ENCODE data around the gene TLK1. TPM values are rescaled to one million over a fixed set of nuclear protein-coding genes. Genes with fewer than 3 reads are reported as not detected.

TLK1 gene
- total RNA-seq, 1 donor from 2014 or later: 28.4 TPM

DNA sequence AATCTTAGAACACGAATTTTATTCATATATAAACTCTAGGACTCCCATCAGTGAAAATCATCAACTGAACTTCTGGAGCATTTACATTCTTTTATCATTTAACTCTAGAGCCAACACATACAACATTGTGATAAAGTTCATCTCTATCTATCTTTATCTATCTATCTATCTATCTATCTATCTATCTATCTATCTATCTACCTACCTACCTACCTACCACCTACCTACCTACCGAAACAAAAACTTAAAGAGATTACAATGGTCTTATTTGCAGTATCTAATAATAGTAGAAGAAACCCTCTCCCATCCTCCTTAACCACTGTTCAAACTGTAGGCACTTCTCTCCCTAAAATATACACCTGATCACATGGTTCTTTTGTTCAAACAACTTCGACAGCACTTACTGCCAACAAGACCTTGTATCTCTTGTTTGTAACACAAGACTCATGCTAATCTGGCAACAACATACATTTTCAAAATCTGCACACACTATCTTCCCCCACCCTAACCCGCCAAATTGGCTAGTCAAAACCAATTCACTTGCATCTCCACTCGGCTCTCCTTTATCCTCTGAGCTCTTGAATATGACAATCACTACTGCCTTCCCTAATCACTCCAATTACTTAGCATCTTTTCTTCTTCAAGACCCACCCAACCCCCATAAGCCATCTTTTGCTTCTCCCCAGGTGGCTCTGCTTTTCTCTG, 162.6 kb downstream of the TLK1 start:
- DNase-seq: no peak

DNA sequence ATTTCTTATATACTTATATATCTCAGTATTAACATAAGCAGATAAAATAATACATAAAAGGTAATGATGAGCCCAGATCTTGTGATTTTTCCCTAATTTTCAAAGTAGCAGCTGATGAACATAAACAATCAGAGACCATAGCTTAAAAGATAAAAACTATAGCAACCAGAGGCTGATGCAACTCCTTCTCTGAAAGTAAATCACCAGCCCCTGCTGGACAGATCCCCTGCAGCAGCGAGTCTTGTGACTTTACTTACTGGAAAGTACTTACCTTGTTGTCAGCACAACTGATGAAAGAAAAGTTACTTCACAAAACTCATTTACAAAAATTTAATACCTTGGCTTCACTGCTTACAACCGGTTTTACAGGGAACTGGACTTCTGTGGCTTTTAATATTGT, 164.4 kb downstream of the TLK1 start:
- no peak for DNase-seq

DNA sequence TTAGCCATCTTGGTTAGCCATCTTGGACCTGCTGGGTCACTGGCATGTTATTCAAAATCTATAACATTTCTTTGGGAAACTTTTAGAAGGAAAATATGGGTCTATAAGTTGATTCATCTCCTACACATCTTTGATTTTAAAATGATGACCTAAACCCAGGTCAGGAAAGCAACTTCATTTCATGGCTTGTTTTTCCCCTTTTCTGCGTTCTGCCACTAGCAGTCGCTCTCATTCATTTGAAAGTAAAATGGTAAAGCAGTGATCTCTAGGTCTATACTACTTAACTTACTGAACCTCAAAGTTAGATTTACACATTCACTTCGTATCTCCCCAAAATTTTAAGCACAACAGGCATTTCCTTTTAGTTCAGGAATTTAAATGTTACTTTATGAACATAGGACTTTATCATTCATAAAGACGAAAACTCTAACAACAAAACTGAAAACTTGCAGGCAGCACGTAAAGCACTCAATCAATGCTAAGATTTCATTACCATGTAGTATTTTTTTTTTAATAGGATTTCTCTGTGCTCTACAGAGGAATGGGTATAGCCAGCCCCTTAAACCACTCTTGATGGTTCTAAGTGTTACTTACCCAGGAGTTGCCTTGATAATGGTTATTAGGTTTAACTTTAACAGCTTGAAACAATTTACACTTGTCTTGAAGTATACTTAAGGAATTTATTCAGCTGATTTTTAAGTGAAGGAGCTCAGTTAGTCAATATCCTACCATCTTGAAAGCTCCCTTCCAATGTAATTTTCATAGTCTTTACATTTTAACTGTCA, 169.1 kb downstream of the TLK1 start:
- DNase-seq: no peak

DNA sequence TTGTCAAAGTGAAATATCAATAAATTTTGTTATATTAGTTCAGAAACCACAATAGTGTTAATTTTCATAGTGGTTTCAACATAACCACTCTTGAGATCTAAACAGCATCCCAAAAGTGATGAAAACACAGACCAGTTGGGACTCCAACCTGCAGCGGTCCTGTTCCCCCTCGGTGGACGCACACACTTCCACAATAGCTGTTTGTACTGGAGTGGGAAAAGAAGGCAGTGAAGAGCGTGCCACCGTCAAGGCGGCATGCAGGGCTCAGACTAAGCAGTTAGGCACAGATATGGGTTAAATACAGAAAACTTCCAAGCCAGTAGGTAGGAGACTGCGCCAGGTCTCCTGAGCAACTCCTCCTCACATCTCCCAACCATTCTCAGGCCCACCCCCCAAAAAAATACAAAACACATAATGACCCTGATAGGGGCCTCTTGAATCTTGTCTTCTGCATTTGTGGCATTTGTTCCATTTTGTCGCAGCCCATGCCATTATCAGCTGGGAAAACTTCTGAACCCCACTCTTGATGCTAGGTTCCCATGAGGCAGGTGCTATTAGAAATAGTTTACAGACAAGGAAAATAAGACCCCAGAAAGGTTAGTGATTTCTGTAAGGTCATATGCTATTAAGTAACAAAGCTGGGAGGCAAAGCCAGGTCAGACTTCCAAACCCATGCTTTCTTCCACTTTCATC, 174.0 kb downstream of the TLK1 start:
- DNase-seq: no peak

DNA sequence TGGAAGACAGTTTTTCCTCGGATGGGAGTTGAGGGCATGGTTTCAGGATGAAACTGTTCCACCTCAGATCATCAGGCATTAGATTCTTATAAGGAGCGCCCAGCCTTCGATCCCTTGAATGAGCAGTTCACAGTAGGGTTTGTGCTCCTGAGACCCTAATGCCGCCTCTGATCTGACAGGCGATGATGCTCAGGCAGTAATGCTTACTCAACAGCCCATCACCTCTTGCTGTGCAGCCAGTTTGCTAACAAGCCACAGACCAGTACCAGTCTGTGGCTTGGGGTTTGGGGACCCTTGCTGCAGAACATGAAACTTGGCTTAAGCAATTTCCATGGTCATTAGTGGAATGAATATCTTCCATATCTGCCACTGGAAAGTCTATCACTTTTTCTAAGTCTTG, 175.3 kb downstream of the TLK1 start:
- DNase-seq: no peak

DNA sequence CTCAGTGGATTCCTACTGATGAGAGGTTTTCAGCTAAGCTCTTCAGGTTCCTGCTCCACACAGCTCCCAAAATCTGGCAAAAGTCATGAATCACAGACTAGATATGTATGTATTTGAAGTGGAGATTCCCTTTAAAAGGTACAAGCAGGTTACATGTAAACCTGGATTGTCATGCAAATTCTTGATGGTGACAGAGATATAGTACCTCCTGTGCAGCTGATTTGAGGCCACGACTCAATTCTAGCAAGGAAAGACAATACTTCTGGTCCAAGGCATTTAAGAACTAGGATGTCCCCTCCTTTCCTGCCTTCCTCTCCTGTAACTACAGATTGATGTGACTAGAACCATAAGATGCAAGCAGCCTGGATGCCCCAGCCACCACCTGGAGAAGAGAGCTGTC, 176.6 kb downstream of the TLK1 start:
- DNase-seq: no peak

DNA sequence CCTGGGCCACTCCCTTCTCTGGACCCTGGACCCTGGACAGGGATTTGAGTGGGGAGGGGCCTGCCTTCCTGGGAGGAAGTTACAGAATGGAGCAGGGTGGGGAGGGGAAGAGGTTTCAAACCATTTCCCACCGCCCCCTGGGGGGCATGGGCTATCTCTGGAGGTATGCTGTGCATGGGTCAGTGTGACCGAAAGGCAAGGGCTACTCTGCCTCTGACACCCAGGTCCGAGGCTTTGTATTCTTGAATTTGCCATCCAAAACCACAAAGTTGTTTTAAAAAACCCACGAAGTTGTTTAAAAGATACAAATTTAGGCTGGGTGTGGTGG, 184.8 kb downstream of the TLK1 start:
- DNase-seq: no peak

DNA sequence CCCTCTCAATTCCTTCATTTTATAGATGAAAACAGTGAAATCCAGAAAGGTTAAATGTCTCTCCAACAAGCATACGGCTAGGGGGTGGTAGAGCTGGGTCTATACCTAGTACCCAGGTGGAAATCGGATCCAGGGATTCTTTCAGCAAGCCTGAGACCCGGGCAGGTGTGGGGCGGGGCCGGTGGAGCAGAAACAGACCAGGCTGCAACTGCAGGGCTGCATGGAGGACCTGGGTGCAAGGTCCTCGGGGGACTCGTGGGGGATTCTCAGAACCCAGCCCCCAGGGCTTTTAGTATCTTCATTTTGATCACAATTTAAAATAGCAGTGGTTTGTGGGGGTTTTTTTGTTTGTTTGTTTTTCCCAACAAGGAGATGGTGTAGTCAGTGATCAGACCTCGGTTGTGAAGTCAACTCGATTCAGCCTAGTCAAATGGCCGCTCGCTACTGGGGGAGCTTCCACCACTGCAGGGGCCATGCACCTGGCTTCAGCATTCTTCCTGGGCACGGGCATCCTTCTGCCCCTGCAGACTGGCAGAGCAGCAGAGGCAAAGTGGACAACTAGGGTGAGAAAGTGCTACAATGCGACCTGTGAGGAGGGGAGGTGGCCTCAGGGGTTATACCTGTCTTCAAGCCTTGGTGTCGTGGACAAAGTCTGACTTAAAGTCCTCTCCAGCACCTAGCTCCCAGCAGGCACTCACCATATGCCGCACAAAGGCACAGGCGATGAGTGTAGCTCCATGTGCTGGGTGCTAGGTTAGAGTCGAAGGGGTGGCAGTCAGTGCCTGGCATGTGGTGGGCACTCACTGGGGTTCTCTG, 185.4 kb downstream of the TLK1 start:
- DNase-seq: no peak

DNA sequence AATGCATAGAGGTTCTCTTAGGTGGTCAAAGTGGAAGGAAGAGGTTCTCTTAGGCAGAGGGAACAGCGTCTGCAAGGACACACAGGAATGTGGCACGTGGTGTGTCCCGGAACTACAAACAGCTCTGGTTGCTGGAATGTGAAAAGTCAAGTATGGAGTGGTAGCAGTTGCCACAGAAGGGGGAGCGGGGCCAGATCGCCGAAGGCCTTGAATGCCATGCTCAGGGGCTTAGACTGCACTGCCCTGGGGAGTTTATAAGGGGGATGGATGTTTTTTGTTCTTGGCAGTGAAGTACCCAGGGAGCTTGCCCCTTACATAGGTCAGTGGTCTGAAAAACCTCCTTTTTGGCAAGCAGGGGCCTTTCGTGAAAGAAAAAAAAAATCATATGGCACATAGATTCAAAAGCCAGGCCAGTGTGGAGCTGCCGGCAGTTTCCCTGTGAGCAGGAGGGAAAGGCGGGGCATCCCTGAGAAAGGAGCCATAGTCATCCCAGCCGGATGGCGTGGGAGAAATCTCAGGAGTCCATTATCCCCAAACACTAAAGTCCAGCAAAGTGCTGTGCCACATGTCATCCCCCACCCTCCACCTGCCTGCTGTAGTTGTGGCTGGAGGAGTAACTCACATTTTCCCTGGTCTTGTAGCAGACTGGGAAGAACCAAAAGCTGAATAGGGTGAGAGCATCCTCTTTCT, 186.2 kb downstream of the TLK1 start:
- DNase-seq: no peak

DNA sequence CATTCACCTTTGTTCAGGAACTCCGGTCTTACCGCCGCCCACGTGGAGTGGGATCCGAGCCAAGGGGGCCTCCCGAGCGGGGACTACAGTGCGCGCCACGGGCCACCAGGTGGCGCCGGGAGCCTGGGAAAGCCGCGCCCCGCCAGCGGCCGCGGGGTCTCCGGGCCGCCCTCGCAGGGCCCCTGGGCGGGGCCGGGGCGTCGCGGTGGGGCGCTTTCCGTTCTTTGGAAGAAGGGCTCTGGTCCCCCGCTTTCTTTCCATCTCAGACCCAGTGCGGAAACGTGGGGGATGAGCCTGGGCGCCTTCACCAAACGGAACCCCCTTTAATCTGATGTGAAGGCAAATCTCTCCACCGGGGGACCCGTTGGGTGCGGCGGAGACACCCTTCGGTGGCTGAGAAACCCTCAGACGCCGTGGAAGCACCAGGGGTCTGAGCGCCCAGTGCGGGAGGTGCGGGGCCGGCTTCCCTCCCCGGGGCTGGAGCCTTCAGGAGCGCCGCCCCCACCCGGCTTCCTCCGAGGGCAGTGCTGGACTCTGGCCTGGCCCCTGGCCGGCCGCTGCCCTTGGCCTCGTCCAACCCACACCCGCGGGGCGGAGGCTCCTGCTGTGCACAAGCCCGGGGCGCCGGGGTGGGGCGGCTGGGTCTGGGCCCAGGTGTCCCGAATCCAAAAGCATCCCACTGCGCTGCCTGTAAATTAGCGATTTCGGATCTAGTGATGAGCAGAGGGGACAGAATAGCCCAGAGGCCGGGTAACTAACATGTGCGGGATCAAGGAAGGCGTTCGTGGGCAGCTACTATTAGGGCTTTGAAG, 187.0 kb downstream of the TLK1 start:
- peak; percentile 74 for DNase-seq

DNA sequence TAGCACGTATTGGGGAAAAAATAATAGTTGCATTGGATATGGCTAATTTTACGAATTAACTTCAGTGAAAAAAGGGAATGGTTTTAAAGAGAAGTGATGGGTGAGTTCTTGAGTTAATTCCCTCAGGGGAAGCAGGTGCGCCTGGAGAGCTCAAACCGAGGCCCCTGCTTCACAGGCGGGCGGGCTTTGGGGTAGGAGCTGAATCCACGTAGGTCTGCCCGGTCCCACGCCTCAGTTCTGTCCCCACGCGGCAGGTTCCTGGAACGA, 187.5 kb downstream of the TLK1 start:
- no peak for DNase-seq

DNA sequence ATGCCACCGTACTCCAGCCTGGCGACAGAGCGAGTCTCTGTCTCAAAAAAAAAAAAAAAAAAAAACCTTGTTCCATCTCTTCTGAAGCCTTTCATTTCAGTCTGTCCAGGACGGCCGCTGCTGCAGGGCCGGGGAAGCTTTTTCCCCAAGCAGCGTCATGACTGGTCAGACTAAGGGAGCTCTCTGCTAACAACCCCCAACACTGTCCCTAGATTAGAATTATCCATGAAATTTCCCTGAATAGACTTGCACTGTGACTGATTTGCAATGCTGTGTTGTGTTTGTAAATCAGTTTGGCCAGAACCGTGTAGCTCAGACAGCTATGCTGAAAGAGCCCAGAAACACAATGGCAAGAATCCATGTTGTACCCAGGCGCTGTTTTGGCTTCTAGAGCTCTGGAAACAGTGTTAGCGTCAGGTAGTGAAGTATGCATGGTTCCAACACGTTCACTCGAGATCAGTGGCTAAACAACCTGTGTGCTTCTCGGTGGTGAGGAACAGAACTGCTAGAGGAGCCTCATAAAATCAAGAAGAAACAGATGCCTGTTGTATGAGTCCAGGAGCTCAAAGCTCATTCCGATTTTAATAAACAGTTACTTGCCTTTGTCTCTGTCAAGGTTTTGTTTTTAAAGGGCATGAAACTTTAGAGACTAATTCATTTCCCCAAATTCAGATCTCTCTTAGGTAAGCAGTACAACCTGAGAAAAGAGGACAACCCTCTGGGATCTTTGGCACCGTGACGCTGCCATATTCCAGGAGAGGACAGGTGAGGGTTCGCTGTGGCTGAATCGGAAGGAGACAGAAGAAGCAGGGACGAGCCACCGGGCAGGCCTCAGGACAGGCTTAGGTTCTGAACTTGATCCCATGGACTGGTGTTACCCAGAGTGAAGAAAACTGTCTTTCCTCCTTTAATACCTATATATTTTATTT, 188.1 kb downstream of the TLK1 start:
- no peak for DNase-seq

DNA sequence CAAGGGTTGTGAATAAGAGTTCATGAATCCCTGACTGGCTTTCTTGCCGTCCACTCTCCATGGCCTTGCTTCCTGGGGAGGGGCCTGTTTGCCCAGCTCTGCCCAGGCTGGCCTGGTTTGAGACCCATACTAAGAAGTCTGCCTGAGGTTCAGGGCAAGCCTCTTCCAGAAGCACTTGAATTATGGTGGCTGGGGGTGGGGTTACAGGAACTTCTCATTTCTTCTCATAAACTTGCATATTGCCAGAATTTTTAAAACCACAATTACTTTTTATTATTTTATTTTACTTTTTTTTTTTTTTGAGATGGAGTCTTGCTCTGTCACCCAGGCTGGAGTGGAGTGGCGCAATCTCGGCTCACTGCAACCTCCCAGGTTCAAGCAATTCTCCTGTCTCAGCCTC, 189.6 kb downstream of the TLK1 start:
- DNase-seq: no peak

DNA sequence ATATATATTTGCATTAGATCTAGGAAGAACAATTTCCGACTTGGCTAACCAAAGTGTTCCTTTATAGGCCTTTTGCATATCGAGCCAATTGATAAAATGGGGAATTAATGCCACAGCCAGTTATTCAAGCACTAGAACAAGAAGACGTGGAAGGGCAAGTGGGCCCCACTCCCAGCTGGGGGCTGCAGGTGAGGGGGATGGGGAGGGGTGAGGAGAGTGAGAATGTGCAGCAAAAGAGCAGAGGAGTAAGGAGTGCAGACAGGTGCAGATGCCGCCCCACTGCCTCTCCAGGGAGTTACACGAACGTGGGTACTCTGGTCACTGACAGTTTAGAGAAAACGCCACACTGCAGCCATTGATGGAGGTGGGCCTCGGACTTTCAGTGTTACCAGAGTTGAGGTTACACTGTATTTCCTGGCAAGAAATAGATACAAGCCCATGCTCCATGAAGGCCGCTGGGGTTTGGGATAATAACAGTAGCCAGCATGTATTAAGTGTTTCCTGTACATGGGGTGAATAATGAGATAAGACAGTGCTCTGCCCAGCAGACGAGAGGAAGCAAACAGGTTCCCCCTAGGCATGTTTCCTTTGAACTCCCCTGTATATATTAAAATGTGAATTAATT, 190.7 kb downstream of the TLK1 start:
- no peak for DNase-seq

DNA sequence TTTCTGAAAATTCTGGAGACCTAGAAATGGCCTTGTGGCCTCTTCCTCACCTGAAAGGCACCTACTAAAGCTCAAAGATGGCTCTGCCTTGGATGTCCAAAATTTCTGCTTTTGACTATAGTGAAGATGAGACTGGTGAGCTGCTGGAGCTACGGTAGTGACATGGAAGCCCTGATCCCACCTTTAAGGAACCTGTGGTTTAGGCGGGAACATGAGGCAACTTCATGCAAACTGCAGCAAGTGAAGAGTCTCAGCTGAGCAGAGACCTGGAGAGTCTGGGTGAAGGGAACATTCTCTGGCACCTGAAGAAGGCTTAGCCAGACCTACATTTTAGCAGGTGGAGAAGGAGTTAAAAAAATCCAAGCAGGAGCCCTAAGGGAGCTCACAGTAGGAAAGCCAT, 191.7 kb downstream of the TLK1 start:
- DNase-seq: no peak

DNA sequence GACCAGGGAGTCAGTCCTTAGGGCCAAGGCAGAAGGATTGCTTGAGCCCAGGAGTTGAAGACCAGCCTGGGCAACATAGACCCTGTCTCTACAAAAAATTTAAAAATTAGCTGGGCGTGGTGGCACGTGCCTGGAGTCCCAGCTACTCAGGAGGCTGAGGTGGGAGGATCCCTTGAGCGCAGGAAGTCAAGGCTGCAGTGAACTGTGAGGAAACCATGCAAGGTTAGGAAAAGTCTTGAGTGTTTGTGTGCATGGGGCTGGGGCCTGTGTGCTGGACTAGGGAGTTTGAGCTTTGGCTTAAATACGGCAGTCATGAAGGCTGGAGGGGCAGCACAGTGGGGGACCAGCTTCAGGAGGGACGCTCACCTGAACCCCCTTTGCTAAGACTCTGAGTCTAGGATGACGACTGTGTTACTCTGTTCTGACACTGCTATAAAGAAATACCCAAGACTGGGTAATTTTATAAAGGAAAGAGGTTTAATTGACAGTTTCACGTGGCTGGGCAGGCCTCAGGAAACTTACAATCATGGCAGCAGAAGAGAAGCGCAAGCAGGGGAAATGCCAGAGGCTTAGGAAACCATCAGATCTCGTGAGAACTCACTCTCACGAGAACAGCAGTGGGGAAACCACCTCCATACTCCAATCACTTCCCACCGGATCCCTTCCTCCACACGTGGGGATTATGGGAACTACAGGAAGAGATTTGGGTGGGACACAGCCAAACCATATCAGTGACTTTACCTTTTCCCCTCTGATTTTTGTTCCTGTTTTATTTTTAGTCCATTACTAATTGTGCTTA, 192.3 kb downstream of the TLK1 start:
- DNase-seq: no peak

DNA sequence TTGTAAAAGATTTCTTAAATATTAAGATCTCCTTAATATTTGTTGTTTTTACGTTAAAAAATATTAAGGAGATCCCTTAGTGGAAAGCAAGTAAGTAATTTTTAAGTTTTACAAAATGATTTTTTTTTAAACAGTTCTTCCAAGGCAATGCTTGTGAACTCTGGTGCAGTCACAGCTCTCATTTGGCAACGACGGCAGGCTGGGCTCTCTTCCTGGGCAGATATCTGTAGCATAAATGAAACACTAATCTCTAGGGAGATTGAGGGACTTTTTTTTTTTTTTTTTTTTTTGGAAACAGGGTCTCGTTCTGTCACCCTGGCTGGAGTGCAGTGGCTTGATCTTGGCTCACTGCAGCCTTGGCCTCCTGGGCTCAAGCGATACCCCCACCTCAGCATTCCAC, 193.1 kb downstream of the TLK1 start:
- DNase-seq: no peak

DNA sequence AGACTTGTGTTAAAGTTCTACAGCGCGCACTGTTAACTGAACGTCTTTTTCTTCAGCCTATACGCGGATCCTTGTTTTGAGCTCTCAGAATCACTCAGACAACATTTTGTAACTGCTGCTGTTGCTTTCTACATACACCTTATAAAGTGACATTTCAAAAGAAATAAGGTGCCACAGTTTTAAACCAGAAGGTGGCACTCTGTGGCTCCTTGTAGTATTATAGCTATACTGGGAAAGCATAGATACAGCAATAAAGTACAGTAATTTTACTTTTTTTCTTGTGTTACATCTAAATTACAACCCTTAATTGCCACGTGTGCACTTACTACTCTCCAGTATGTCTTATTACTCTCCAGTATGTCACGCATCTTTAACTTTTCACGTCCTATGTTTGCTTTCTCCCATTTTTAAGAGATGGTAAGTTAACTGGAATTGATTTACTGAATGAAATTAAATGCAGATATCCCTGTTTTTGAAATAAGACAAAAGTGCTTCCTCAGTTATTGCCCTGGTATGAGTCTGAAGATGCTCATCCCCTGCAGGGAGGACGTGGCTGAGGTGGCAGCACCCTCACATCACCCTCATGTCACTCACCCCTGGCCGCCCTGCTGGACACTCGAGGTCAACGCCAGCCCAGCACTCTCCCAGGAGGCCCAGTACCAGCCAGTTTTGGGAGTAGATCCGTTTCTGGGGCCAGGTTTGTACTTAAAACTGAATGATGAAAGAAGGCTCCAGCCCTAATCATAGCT, 193.9 kb downstream of the TLK1 start:
- no peak for DNase-seq
